ENCODE results near the gene MED31. TPM values are rescaled to one million over a fixed set of nuclear protein-coding genes. Genes with fewer than 3 reads are reported as not detected.

Gene MED31
- total and polyA plus RNA-seq, 2 of the 4 experiments (the other 2 are of a cell fraction) = 5.6 to 11.6 TPM

DNA sequence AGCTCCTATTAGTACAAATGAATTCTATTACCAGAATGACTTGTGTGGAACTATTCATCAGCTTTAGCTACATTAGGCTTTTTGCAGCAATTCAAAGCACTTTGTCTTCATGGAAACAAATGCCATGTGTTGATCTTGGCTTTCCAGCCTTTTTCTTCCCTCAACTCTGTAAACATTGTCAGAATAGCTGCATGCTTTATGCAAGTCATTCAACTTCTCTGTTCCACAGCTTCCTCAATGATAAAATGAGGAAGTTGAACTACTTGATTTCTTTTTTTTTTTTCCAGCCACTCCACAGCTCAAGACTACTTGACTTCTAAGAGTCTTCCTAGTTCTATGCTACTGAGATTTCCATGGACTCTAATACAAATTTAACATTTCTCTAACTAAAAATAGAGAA, 52.0 kb downstream of the MED31 start:
- no TSS peak for BruUV-seq (replicated peaks)
- Histone ChIP-seq H3K27ac (ENCODE audit: insufficient read depth, low read length) (no peak overlapping the region), H3K36me3 (ENCODE audit: control insufficient read depth, insufficient read depth, low read length) (peaks cover 27% of the 10 kb centered on the region), H3K4me3 (ENCODE audit: insufficient read depth, low read depth, low read length) (no peak overlapping the region), H2BK20ac (ENCODE audit: low read depth, low read length) (no peak overlapping the region), H2AK5ac (ENCODE audit: low read depth, low read length) (no peak overlapping the region), H2BK5ac (ENCODE audit: low read depth, low read length, poor library complexity, severe bottlenecking) (no peak overlapping the region), H3K18ac (ENCODE audit: low read depth, low read length) (no peak overlapping the region), H3K23ac (ENCODE audit: low read depth, low read length) (no peak overlapping the region), H3K4me1 (ENCODE audit: control insufficient read depth, insufficient read depth, low read length) (peaks cover 1% of the 10 kb centered on the region; the same call in 1 of the 2 replicates), H4K8ac (ENCODE audit: low read depth in 2 of 2, low read length in 2 of 2) (no peak overlapping the region), H3K9ac (ENCODE audit: low read depth, low read length) (no peak overlapping the region), H2BK15ac (ENCODE audit: low read depth, low read length) (no peak overlapping the region), H4K91ac (ENCODE audit: insufficient read depth, low read depth, low read length) (no peak overlapping the region), H3K14ac (replicated peaks; ENCODE audit: low read depth, low read length) (no peak overlapping the region), H3K56ac (ENCODE audit: extremely low read depth, insufficient read depth, low read length) (no peak overlapping the region), H2BK120ac (ENCODE audit: low read depth, low read length) (no peak overlapping the region), H3K27me3 (ENCODE audit: control insufficient read depth, insufficient read depth, low read length) (no peaks in the 10 kb centered on the region), H4K20me1 (ENCODE audit: insufficient read depth, low read length) (no peaks in the 10 kb centered on the region), H2AK9ac (replicated peaks; ENCODE audit: low read depth, low read length, poor library complexity) (no peak overlapping the region), H3K79me1 (ENCODE audit: low read depth in 1 of 2, low read length in 2 of 2) (peaks cover 8 to 28% of the 10 kb centered on the region in 2 experiments; a peak in 3 of 4 replicates), H3K9me3 (ENCODE audit: control insufficient read depth, insufficient read depth, low read length) (no peaks in the 10 kb centered on the region), H3K9me1 (ENCODE audit: insufficient read depth, low read length) (no peaks in the 10 kb centered on the region), H3K4me2 (ENCODE audit: low read depth, low read length) (no peak overlapping the region), H4K5ac (ENCODE audit: low read depth, low read length) (no peak overlapping the region), H3K4ac (ENCODE audit: low read depth, low read length) (no peak overlapping the region), H2AFZ (replicated peaks; ENCODE audit: low read length, poor library complexity) (no peak overlapping the region)
- intact Hi-C loops (cut with micrococcal nuclease) (no loop called here), in situ Hi-C loops (cut with MboI; ENCODE audit: low sequenced_read_pairs) (no loop called here), dilution Hi-C loops (cut with HindIII; ENCODE audit: low sequenced_read_pairs, unreplicated experiment) (no loop called here)
- DNase-seq (peak; percentile 13), ATAC-seq (ENCODE audit: low read depth) (peak; percentile 34; the same call in 1 of the 2 replicates)
- CTCF ChIA-PET = interaction anchor here (0.6 kb wide), 1 partner anchor 16 kb away, joined by 5 read pairs; no protein-coding TSS in a partner anchor
- TF ChIP-seq MAZ (IDR thresholded peaks at IDR 0.05; ENCODE audit: borderline replicate concordance, low read depth, low read length) = no peak
- TF ChIP-seq NFE2L2 (IDR thresholded peaks at IDR 0.05; ENCODE audit: low read depth, low read length) = 0 out of 2 replicates have a peak, but pooled peaks have one; percentile 35
- TF ChIP-seq, protein P1, sequence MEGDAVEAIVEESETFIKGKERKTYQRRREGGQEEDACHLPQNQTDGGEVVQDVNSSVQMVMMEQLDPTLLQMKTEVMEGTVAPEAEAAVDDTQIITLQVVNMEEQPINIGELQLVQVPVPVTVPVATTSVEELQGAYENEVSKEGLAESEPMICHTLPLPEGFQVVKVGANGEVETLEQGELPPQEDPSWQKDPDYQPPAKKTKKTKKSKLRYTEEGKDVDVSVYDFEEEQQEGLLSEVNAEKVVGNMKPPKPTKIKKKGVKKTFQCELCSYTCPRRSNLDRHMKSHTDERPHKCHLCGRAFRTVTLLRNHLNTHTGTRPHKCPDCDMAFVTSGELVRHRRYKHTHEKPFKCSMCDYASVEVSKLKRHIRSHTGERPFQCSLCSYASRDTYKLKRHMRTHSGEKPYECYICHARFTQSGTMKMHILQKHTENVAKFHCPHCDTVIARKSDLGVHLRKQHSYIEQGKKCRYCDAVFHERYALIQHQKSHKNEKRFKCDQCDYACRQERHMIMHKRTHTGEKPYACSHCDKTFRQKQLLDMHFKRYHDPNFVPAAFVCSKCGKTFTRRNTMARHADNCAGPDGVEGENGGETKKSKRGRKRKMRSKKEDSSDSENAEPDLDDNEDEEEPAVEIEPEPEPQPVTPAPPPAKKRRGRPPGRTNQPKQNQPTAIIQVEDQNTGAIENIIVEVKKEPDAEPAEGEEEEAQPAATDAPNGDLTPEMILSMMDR (conservative IDR thresholded peaks at IDR 0.05; ENCODE audit: low read depth, low read length) = no peak
- TF ChIP-seq, protein P2, sequence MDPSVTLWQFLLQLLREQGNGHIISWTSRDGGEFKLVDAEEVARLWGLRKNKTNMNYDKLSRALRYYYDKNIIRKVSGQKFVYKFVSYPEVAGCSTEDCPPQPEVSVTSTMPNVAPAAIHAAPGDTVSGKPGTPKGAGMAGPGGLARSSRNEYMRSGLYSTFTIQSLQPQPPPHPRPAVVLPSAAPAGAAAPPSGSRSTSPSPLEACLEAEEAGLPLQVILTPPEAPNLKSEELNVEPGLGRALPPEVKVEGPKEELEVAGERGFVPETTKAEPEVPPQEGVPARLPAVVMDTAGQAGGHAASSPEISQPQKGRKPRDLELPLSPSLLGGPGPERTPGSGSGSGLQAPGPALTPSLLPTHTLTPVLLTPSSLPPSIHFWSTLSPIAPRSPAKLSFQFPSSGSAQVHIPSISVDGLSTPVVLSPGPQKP (IDR thresholded peaks at IDR 0.05; ENCODE audit: borderline replicate concordance, low read depth, low read length) = no peak
- TF ChIP-seq MAFK (IDR thresholded peaks at IDR 0.05; ENCODE audit: low read depth, low read length) = no peak
- POLR2A ChIA-PET (ENCODE audit: unreplicated experiment) = no interaction called here
